Right renal pelvis (tissue), 4 donors: Measurements from ENCODE around the gene GOLGA8H. TPM values are rescaled to one million over a fixed set of nuclear protein-coding genes. Genes with fewer than 3 reads are reported as not detected.
"Not testable (repeated sequence)": the region's sequence is repeated elsewhere in the genome, so short reads cannot be mapped to it uniquely, and the experiment has no call there.

ENCODE experiments used
- DNase-seq, 4 donors: peaks; one replicate each; pipeline ENCODE4 v3.0.0-alpha.2; 2013; ENCODE audit warnings: low read depth in 4 of 4, low spot score in 3 of 4, missing footprints in 1 of 4
- polyA plus RNA-seq, 4 donors: library from polyadenylated mRNA; unstranded; fragments of 120-200 nt; gene quantifications; one replicate each; pipeline ENCODE4 v1.2.1, GENCODE V29; 2013; ENCODE audit not compliant: insufficient read length in 4 of 4

The GOLGA8H gene, protein sequence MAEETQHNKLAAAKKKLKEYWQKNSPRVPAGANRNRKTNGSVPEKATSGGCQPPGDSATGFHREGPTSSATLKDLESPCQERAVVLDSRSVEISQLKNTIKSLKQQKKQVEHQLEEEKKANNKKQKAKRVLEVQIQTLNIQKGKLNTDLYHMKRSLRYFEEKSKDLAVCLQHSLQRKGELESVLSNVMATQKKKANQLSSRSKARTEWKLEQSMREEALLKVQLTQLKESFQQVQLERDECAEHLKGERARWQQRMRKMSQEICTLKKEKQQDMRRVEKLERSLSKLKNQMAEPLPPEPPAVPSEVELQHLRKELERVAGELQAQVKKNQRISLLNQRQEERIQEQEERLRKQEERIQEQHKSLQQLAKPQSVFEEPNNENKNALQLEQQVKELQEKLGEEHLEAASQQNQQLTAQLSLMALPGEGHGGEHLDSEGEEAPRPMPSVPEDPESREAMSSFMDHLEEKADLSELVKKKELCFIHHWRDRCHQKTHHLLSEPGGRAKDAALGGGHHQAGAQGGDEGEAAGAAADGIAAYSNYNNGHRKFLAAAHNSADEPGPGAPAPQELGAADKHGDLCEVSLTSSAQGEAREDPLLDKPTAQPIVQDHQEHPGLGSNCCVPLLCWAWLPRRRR
- 1 to 10 TPM in 3 of 4 donors, under 1 TPM in 1; 0.79 to 1.1 (median 1.0) TPM for polyA plus RNA-seq

DNA sequence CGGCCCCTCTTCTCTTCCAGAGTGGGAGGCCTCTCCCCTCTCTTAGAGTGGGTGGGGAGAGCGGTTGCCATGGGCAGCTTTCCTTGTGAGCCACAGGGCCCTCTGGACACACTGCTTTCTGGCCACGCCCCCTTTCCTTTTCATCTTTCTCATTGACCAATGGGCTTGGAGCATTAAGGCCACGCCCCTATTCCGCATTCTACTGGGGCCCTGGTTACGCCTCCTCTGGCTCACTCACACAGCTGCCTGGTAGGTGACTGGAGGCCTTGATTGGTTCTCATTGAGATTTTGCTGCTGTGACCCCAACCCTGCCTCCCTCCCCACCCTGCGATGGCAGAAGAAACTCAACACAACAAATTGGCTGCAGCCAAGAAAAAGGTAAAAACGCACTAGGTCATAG, at the start of gene GOLGA8H:
Gene GOLGA8H, plus strand, starts transcription at position 233 of the 400 bp plus-strand sequence. Its CDS starts 98 bp downstream, at position 331.
- not testable (repeated sequence) for DNase-seq

DNA sequence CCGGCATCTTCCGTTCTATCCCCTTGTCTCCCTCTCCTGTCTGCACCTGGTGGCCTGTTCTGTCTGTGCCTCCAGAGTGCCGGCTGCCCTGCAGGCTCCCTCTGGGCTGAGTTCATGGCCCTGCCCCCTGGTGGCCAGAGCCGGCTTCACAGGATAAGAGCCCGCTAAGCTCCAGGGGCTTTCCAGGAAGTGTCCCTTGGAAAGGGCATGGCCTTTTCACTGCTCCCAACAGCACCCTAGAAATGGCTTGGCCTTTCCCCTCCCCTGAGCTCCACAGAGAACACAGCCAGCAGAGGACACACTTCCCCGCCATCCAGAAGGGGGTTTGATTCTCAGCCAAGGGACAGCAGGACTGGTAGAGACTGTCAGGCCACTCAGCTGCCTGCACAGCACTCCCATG, 36.9 kb upstream of the GOLGA8H start:
- DNase-seq: not testable (repeated sequence)

DNA sequence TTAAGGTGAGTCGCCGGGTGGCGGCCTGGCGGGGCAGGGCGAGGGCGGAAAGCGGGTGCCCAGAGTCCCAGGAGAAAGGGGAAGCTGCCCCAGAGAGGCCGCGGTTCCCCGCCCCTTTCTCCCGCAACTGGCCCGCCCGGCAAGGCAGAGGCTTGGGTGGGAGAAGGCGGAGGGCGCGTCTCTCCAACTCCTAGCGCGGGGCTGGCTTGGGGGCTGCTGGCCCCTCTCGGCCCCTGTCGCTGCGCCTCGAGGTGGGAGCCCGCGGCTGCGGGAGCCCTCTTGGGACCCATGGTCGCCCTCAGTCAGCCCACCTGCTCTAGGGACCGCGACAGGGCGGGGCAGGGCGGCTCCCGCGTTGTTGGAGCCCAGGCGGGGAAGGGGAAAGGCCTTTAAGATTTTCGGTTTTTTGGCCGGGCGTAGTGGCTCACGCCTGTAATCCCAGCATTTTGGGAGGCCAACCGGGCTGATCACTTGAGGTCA, 30.8 kb upstream of the GOLGA8H start:
- DNase-seq: not testable (repeated sequence)

DNA sequence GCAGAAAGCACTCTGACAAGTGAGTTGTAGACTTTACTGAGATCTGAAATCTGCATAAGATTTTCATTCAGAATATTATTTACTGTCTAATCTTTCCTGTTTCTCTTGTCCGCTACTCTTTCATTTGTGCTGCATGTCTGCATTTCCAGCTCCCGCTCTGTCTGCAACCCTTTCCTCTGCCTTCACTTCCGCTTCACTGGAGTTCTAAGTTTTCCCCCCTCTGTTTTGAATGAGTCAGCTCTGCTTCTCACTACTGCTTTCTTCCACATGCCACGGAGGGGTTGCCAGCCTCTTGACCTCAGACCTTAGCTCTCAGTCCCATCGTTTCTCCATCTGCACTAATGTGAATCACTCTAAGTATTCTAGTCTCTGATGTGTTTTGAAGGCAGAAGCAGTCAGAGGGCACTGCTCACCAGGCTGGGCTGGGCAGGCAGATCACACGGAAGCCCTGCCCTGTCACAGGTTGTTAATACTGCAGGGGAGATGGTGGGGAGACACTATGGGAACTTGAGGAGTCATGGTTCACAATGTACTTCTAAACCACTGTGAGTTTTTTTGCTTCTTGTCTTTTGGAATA, 24.3 kb upstream of the GOLGA8H start:
- DNase-seq: not testable (repeated sequence)

DNA sequence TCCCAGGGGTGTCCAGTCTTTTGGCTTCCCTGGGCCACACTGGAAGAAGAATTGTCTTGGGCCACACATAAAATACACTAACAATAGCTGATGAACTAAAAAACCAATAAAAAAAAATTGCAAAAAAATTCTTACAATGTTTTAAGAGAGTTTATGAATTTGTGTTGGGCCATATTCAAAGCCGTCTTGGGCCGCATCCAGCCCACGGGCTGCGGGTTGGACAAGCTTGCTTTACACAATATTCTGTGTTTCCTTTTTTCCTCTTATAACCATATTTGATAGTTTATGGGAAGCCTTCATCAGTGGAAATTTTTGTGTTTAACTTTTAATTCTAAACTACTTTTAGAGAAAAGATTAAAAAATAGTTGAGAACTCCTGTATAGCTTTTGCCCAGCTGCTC, 23.1 kb upstream of the GOLGA8H start:
- DNase-seq: not testable (repeated sequence)

DNA sequence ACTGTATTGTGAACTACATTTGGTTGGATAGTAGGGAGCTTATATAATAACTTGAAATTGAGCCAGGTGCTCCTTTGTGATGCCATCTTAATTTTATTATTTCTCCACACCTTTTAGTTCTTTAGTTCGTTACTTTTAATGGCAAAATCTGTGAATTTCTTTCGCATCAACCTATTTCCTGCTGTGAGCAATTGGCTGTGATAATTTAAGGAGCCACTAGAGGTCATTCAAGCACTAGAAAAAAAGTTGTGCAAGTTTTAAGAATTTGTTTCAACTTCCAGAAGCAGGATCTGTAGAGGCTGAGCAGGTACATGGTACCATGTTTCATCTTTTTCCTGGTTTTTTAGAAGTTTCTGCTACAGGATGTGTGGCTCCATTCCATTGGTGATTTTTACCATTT, 4.9 kb upstream of the GOLGA8H start:
- DNase-seq: not testable (repeated sequence)

DNA sequence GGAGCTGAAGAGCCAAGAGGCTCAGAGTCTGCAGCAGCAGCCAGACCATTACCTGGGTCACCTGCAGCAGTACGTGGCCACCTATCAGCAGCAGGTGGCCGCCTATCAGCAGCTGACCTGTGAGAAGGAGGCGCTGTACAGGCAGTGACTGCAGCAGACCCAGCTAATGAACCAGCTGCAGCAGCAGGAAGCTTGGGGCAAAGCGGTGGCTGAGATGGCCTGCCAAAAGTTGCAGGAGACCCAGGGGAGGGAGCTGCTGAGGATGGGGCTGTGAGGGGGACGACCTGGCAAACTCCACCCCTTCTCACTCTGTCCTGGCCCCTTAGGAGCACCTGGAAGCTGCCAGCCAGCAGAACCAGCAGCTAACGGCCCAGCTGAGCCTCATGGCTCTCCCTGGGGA, 8.4 kb downstream of the GOLGA8H start:
- not testable (repeated sequence) for DNase-seq

DNA sequence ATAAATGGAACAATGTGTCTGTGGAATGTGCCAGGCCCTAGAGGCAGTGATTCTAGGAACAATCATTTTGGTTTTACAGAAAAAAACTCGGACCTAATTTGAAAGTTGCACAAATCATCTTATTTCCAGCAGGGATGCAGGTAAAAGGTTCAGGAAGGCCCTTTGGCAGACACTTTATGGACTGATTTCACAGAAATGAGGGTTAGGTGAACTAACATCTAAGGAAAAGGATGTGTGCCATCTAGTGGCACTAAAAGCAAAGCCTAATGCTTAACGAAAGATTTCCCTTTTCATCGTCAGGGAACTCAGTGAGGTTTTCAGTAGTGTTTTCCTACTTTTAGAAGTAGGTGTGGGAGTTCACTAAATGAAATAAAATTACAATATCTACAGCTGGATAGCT, 17.5 kb downstream of the GOLGA8H start:
- peak in 1 of 4 donors; percentile 3 for DNase-seq

DNA sequence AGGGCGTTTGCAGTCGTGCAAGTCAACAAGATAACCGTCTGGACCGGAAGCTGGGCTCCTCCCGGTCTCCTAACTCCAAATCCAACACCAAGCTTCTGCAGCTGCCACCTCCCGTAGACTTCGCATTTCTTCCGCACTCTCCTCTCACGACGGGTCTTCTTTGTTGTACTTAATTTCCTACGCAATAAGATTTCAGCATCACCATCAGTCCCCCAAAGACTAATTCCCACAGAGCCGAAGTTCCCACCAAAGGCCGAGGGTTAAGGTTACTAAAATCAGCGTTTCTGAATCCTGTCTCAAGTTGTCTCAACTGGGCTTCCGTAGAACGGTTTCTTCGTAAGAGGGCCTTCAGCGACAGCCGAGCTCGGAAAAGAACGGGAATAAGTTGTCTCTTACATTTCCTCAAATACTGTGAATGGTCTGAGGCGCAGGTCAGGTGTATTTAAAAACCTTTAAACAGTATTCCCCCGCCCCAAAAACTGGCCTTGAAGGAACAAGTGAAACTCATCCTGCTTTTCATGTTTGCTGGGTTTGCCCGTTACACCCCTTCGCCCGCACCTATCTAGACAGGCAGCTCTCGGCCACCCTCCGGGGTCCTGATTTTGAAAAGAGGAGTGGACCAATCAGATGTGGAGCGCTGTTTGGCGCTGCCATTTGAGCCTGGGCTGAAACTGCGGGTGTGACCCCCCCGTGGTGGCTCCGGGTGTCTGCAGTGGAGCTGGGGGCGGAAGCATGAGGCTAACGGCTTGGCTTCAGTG, 21.8 kb downstream of the GOLGA8H start, which contains the start of gene ARHGAP11B:
Gene ARHGAP11B, plus strand, starts transcription at position 693 of the 758 bp plus-strand sequence.
- DNase-seq: peak; percentile 95 to 98 (median 96)

DNA sequence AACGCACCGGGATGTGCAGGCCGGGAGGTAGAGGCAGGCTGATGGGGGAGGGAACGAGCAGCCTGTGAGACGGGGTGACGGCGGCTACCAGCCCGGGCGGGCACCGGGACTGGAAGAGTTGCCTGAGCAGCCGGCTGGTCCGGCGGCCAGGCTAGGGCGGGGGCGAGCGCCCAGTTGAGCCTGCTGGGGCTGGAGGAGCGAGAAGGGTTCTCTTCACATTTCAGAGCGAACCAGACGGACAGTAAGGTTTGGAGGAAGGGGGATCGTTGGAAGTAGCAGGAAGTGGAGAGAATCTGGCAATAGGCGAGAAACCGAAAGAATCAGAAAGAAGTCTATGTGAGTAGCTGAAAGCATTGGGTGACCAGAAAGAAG, 22.4 kb downstream of the GOLGA8H start:
- DNase-seq: peak in 2 of 4 donors; percentile 7 to 13

DNA sequence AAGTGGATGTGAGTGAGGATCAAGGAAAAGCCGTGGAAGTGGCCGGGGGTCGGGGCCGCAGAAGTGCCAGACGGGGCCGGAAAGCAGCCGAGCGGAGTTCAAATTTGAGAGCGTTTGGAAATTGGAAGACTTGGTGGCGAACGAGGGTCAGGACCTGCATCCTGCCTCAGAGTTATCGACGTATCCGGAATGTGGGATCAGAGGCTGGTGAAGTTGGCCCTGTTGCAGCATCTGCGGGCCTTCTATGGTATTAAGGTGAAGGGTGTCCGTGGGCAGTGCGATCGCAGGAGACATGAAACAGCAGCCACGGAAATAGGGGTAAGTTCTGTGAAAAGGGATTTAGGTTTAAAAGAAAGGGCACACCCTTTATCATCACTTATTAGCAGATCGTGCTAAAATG, 22.8 kb downstream of the GOLGA8H start:
- DNase-seq: peak in 1 of 4 donors; percentile 1

DNA sequence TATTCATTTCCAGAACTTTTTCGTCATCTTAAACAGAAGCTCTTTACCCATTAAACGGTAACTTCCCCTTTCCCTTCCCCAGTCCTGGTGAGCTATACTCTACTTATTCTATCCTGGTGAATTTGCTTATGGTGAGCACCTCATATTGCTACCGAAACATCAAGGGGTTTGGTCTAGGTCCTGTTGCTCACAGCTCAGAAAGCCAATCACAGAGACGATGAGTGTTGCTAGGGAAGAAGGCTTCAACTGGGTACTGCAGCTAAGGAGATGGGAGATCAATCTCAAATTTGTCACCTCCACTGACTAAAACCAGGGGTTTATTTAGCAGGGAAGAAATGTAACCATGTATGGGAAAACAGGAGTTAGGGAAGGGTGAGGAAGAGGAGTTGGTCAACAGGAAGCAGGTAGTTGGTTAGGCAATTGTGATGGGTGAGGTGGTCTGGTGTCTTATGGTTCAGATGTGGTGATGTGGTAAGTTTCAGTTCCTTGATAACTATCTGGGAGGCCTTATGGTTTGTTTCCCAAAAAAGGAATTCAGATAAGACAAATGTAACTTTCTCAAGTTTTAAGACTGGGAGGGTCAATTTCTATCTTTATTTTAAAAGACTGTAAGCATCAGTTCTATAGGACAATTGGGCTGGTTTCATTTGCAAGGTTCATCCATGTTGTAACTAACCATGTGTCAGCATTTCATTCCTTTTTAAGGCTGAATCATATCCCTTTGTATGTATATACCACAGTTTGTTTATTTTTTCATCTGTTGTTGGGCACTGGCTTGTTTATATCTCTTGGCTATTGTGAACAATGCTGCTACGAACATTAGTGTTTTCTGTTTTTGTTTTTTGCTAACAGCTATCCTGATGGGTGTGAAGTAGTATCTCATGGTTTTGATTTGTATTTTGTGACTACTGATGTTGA, 46.4 kb downstream of the GOLGA8H start:
- DNase-seq: no peak

DNA sequence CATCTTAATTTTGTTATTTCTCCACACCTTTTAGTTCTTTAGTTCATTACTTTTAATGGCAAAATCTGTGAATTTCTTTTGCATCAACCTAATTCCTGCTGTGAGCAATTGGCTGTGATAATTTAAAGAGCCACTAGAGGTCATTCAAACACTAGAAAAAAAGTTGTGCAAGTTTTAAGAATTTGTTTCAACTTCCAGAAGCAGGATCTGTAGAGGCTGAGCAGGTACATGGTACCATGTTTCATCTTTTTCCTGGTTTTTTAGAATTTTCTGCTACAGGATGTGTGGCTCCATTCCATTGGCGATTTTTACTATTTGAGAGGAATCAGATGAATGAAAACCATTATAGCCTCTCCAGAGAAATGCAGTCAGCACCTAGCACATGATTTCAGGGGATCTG, 57.3 kb downstream of the GOLGA8H start:
- peak in 3 of 4 donors; percentile 3 to 18 (median 8) for DNase-seq

Other genes with a start within 250 kb of the GOLGA8H start
- 1 to 10 TPM; 1.9 to 2.5 (median 2.3) TPM for gene CHRFAM7A, start 210.5 kb upstream of the GOLGA8H start, polyA plus RNA-seq
- gene GOLGA8R, start 189.8 kb upstream of the GOLGA8H start, polyA plus RNA-seq: 1 to 10 TPM; 3.7 to 6.7 (median 4.8) TPM
- 1 to 10 TPM in 3 of 4 donors, under 1 TPM in 1; 0.86 to 1.5 (median 1.1) TPM for gene GOLGA8Q, start 52.0 kb upstream of the GOLGA8H start, polyA plus RNA-seq